Hindlimb muscle (tissue), 1 donor: ENCODE data around the gene CAMK4. TPM values are rescaled to one million over a fixed set of nuclear protein-coding genes. Genes with fewer than 3 reads are reported as not detected.
A peak's percentile ranks its signal among the peaks of the same experiment; 100 is the strongest.

Source experiments
- DNase-seq: peaks from one replicate; pipeline ENCODE4 v3.0.0-alpha.2; 2013
- polyA plus RNA-seq: library from polyadenylated mRNA; unstranded; fragments of 120-200 nt; gene quantifications from one replicate; pipeline ENCODE4 v1.2.1, GENCODE V29; 2013; ENCODE audit not compliant: insufficient read length

The CAMK4 gene
- polyA plus RNA-seq, 1 donor, result 6.1 TPM

DNA sequence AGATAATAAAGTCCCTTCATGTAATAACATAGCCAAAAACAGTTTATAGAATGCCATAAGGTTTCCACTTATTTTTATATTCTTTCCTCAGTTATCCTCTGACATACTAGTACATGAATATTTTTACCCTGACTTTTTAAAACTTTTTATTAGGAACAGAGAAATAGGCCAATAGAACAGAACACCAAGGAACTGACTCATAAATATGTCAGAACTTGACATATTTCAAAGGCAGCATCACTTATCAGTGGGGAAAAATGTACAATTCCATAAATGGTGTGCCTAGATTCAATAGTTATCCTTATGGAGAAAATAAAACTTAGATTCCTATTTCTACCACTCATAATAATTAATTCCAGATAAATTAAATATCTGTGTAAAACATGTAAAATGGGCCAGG lies 278.8 kb downstream of the CAMK4 start:
- DNase-seq, result no peak

DNA sequence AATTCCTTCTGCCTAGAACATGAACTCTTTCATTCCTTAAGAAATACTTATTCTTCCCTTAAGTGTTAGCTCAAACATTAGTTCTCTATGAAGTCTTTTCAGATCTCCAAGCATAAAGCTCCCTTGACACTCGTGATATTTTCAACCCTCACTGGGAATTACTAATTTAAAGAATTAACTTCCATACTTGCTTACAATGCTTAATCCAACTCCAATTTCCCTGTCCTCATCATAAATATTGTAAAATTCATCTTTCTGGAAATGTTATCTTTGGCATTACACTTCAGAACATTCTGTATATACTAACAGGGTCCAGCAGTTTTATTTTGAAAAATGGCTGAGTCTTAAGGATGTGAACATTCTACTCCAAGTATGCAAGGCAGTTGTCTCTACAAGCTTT lies 280.9 kb downstream of the CAMK4 start:
- DNase-seq, result no peak

GRCh38 chr5:111507276-111507675 lies 283.1 kb downstream of the CAMK4 start:
- DNase-seq, result no peak

DNA sequence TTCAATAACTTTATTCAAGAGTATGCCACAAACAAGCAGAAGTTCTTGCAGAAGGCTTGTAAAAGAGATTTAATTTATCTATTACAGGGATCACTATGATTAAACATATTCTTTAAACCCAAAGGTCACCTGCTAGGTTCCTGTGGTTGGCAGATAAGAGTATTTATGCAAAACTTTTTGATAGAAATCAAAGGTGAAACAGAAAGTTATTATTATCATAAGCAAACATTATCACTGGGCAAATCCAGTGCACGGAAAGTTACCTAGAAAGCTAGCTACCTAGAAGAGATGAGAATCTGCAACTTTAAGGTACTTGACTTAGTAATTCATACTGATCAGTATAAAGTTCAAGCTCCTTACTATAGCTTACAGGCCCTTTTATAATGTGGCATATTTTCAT lies 284.9 kb downstream of the CAMK4 start:
- DNase-seq, result no peak

DNA sequence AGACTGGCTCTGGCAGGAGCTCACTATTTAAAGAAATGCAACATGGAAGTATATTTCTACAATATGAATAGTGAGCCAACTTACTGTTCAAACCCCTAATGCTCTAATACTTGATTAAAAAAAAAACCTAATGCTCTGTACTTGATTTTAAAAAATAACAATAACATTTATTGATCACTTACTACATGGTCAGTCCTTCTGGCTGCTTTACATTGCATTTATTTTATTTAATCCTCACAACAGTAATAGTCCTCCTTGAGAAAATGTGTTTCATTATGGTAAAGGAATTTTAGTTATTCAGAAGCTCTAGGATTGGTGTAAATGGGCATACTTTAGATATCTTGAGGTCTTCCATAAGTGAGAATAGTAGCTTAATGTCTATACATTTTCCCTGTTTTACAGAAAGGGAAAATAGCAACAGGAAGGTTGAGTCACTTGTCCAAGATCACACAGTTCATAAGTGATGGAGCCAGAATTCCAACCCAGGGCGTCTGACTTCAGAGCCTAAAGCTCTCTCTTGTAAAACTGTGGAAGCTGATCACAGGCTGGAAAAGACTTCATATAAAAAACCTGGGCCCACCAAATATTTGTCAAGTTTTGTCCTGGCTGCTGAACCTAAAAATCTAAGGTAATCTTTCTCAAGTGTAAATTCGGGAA lies 287.1 kb downstream of the CAMK4 start:
- DNase-seq, result no peak

DNA sequence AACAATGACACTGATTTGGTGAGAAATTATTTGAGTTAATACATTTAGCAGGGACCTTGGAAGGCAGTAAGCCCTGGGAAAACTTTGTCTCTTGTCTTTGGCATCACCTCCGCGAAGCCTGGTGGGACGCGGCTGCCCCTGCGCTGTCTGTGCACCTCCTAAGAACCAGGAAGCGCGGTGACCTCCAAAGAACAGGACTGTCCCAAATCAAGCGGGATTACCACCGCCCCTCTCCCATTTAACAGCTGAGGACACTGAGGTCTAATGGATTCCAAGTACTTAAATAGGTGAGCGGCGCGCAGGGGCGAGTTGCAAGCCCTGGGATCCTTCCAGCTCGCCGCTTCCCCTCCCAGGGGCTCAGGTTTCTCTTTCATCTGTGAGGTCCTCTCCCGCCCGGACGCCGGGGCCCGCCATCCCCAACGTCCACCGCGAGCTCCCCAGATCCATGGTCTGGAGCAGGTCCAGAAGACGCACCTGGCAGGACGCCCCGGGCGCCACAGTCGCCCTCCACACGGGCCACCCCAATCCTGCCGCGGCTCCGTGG lies 287.7 kb downstream of the CAMK4 start:
- no peak for DNase-seq

GRCh38 chr5:111512375-111513130 lies 288.4 kb downstream of the CAMK4 start, which contains the start of gene STARD4:
STARD4 (minus strand) TSS chr5:111512535; CDS start chr5:111507433, 5,102 bp downstream.
- peak; percentile 95 for DNase-seq

DNA sequence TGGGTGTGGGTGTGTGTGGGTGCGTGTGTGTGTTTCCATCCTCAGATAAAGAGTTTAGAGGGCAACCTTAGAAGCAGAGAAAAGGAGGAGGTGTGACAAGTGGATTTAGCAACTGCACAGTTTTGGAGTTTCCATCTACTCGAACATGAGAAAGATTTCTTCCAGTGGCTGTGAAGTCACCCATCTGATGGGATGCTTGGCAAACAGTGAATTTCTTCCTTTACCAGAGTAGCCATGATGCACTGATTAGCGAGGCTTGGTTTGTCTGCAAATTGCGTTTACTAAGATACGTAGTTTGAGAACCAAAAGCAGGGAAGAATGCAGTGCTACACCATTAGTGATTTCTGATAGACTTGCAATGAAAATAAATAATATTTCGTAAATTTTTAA lies 288.9 kb downstream of the CAMK4 start:
- DNase-seq, result no peak

- no peak for DNase-seq
Measured at GRCh38 chr5:111514087-111514486, 289.9 kb downstream of the CAMK4 start.

DNA sequence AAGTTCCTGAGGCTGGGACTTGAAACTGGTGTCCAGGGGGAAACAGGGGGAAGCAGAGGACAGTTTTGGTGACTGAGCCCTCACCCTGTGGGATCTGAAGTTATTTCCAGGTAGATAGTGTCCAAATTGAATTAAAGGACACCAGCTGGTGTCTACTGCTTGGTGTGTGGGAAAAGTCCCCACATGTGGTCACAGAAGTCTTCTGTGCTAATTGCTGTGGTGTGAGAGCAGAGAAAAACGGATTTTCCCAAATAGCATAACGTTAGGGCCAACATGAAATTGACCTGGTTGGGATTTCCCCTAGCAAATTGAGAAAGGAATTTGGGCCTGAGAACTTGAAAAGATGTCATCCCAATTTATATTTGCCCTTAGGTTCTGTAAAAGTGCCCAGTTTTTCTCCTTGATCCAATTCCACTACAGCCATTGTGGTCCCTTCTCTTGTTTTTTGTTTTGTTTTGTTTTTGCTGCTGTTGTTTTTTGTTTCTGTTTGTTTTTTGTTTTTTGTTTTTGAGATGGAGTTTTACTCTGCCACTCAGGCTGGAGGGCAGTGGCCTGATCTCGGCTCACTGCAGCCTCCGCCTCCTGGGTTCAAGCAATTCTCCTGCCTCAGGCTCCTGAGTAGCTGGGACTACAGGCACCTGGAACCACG lies 293.8 kb downstream of the CAMK4 start:
- DNase-seq, result no peak

- no peak for DNase-seq
Measured at GRCh38 chr5:111518777-111519176, 294.6 kb downstream of the CAMK4 start.

DNA sequence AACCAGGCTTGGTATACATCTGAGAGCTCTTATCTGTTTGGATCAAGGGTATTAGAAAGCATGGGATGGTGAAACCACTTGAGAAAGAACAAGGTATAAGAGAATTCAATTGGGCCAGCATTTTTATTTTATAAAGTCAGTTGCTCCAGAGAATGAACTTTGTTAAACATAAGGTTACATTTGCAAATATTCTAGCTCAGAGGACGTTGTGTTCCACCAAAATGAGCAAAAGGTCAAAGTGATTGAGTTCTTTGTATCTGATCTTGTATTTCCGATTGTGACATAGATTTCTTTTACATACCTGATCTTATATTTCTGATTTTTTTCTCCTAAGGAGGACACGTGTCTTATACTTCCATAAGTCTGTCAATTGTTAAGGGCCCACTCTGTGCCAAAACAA lies 296.7 kb downstream of the CAMK4 start:
- no peak for DNase-seq

- DNase-seq, result no peak
Measured at GRCh38 chr5:111528056-111528455, 303.9 kb downstream of the CAMK4 start.

- DNase-seq, result no peak
Measured at GRCh38 chr5:111530298-111530740, 306.1 kb downstream of the CAMK4 start.

- DNase-seq, result no peak
Measured at GRCh38 chr5:111532886-111533582, 308.9 kb downstream of the CAMK4 start.

- no peak for DNase-seq
Measured at GRCh38 chr5:111535879-111536549, 311.8 kb downstream of the CAMK4 start.

- DNase-seq, result no peak
Measured at GRCh38 chr5:111537141-111538024, 313.2 kb downstream of the CAMK4 start.
